Hepatocyte (in vitro differentiated cells): ENCODE data around the gene CT45A9. TPM values are rescaled to one million over a fixed set of nuclear protein-coding genes. Genes with fewer than 3 reads are reported as not detected.
"Not testable (repeated sequence)": the region's sequence is repeated elsewhere in the genome, so short reads cannot be mapped to it uniquely, and the experiment has no call there.

ENCODE experiments used
- DNase-seq: peaks from one replicate; pipeline ENCODE4 v3.0.0-alpha.2; 2016; ENCODE audit warnings: low spot score
- H2AFZ ChIP-seq: fragments of 200-600 bp; sonication (generic); 2 replicates; pipeline ENCODE4 v1.6.0; 2016; ENCODE audit warnings: antibody characterized with exemption, mild to moderate bottlenecking
- H3K27ac ChIP-seq: fragments of 200-600 bp; sonication (generic); 2 replicates; pipeline ENCODE4 v1.5.1; 2016; ENCODE audit warnings: mild to moderate bottlenecking
- H3K27me3 ChIP-seq: fragments of 200-600 bp; sonication (generic); 2 replicates; pipeline ENCODE4 v1.6.1; 2016
- H3K36me3 ChIP-seq: fragments of 200-600 bp; sonication (generic); replicated peaks from 2 replicates; pipeline ENCODE4 v1.5.1; 2016; ENCODE audit warnings: low read depth; ENCODE audit not compliant: insufficient read depth
- H3K4me1 ChIP-seq: fragments of 200-600 bp; sonication (generic); 2 replicates; pipeline ENCODE4 v1.5.1; 2016; ENCODE audit warnings: mild to moderate bottlenecking, moderate library complexity; ENCODE audit not compliant: insufficient read depth
- H3K4me2 ChIP-seq: fragments of 200-600 bp; sonication (generic); 2 replicates; pipeline ENCODE4 v1.6.0; 2016
- H3K4me3 ChIP-seq: fragments of 200-600 bp; sonication (generic); 2 replicates; pipeline ENCODE4 v1.5.1; 2016; ENCODE audit warnings: mild to moderate bottlenecking
- H3K79me2 ChIP-seq: fragments of 200-600 bp; sonication (generic); 2 replicates; pipeline ENCODE4 v1.6.0; 2017; ENCODE audit warnings: mild to moderate bottlenecking
- H3K9me2 ChIP-seq: fragments of 200-600 bp; sonication (generic); replicated peaks from 2 replicates; pipeline ENCODE4 v1.6.0; 2017; ENCODE audit warnings: mild to moderate bottlenecking; ENCODE audit not compliant: insufficient read depth
- H3K9me3 ChIP-seq: fragments of 200-600 bp; sonication (generic); 2 replicates; pipeline ENCODE4 v1.5.1; 2016; ENCODE audit warnings: low read depth, mild to moderate bottlenecking
- H4K20me1 ChIP-seq: fragments of 200-600 bp; sonication (generic); 2 replicates; pipeline ENCODE4 v1.6.0; 2016; ENCODE audit warnings: mild to moderate bottlenecking; ENCODE audit not compliant: insufficient read depth, poor library complexity, severe bottlenecking
- WGBS: methylation state at CpG from one replicate; pipeline ENCODE4 v1.1.6; 2016; ENCODE audit warnings: low lambda C conversion rate; ENCODE audit errors: missing lambda C conversion rate; 5-methylcytosine and 5-hydroxymethylcytosine counted together
- polyA plus RNA-seq: library from polyadenylated mRNA; unstranded; fragments of >200 nt; fragmentation: Nextera tagmentation; extraction: Ambion mirVana; gene quantifications from 2 replicates; pipeline ENCODE4 v1.2.1, GENCODE V29; 2016
- total RNA-seq: library from RNA; depleted of rRNA; stranded (reverse); fragments of >200 nt; gene quantifications from 2 replicates; pipeline ENCODE4 v1.2.3, GENCODE V29; 2014

CT45A9 gene
- total and polyA plus RNA-seq, 2 experiments from 2014 or later: not detected

GRCh38 chrX:135837180-135837579 lies 34.4 kb downstream of the CT45A9 start, which contains the start of gene CT45A7:
CT45A7 (minus strand) TSS chrX:135837280; CDS start chrX:135833533, 3,747 bp downstream.
- not testable (repeated sequence) for H4K20me1 ChIP-seq, H3K4me3 ChIP-seq, H3K9me3 ChIP-seq, H2AFZ ChIP-seq, H3K79me2 ChIP-seq, H3K27me3 ChIP-seq, DNase-seq, H3K27ac ChIP-seq, H3K36me3 ChIP-seq, H3K4me2 ChIP-seq, H3K4me1 ChIP-seq, H3K9me2 ChIP-seq
- no CpG with 5 or more reads among the region's 17 CpGs for WGBS

GRCh38 chrX:135819912-135820311 lies 51.7 kb downstream of the CT45A9 start, which contains the start of gene CT45A2:
CT45A2 (minus strand) TSS chrX:135820012; CDS start chrX:135816265, 3,747 bp downstream.
- H3K4me2 ChIP-seq, H3K9me2 ChIP-seq, H3K4me1 ChIP-seq, H3K36me3 ChIP-seq, H3K27me3 ChIP-seq, H3K9me3 ChIP-seq, H3K27ac ChIP-seq, H2AFZ ChIP-seq, H3K4me3 ChIP-seq, H3K79me2 ChIP-seq, DNase-seq, H4K20me1 ChIP-seq: not testable (repeated sequence)
- no CpG with 5 or more reads among the region's 17 CpGs for WGBS

Other genes with a start within 250 kb of the CT45A9 start
- not detected in 2 replicates for gene CT45A1, start 158.2 kb downstream of the CT45A9 start, total RNA-seq
- gene CT45A1, start 158.2 kb downstream of the CT45A9 start, polyA plus RNA-seq: not detected in 2 replicates
- not detected in 2 replicates for gene CT45A3, start 103.6 kb downstream of the CT45A9 start, total RNA-seq
- gene CT45A3, start 103.6 kb downstream of the CT45A9 start, polyA plus RNA-seq: not detected in 2 replicates
- not detected in 2 replicates for gene CT45A5, start 86.3 kb downstream of the CT45A9 start, total RNA-seq
- not detected in 2 replicates for gene CT45A5, start 86.3 kb downstream of the CT45A9 start, polyA plus RNA-seq
- gene CT45A6, start 69.0 kb downstream of the CT45A9 start, total RNA-seq: not detected in 2 replicates
- not detected in 2 replicates for gene CT45A6, start 69.0 kb downstream of the CT45A9 start, polyA plus RNA-seq
- not detected in 2 replicates for gene CT45A2, start 51.8 kb downstream of the CT45A9 start, total RNA-seq
- gene CT45A2, start 51.8 kb downstream of the CT45A9 start, polyA plus RNA-seq: not detected in 2 replicates
- gene CT45A7, start 34.5 kb downstream of the CT45A9 start, total RNA-seq: not detected in 2 replicates
- gene CT45A7, start 34.5 kb downstream of the CT45A9 start, polyA plus RNA-seq: not detected in 2 replicates
- not detected in 2 replicates for gene CT45A8, start 17.3 kb downstream of the CT45A9 start, total RNA-seq
- gene CT45A8, start 17.3 kb downstream of the CT45A9 start, polyA plus RNA-seq: not detected in 2 replicates
- not detected in 2 replicates for gene CT45A10, start 21.6 kb upstream of the CT45A9 start, total RNA-seq
- not detected in 2 replicates for gene CT45A10, start 21.6 kb upstream of the CT45A9 start, polyA plus RNA-seq
- gene SAGE1, start 21.9 kb upstream of the CT45A9 start, total RNA-seq: not detected in 2 replicates
- not detected in 2 replicates for gene SAGE1, start 21.9 kb upstream of the CT45A9 start, polyA plus RNA-seq
- 20.7 and 25.1 TPM in 2 replicates for gene MMGT1, start 102.2 kb upstream of the CT45A9 start, total RNA-seq
- 10.2 and 11.9 TPM in 2 replicates for gene MMGT1, start 102.2 kb upstream of the CT45A9 start, polyA plus RNA-seq
- 12.8 and 21.6 TPM in 2 replicates for gene SLC9A6, start 113.6 kb upstream of the CT45A9 start, total RNA-seq
- 9.6 and 11.2 TPM in 2 replicates for gene SLC9A6, start 113.6 kb upstream of the CT45A9 start, polyA plus RNA-seq